Measurements from ENCODE around the gene NCOA1. TPM values are rescaled to one million over a fixed set of nuclear protein-coding genes. Genes with fewer than 3 reads are reported as not detected.

Gene NCOA1
- total and polyA plus RNA-seq, 4 donors, result 6.5 to 26.6 (median 16.3) TPM

GRCh38 chr2:24540011-24540477, 49.0 kb downstream of the NCOA1 start:
- H3K9me3 ChIP-seq (ENCODE audit: control insufficient read depth in 4 of 4, low read length in 3 of 4), result peaks cover 0 to 6% (median under 1%) of the 10 kb centered on the region in 4 donors
- 90% methylated on average over 2 of the region's 2 CpGs for WGBS
- no peaks in the 10 kb centered on the region for H3K27me3 ChIP-seq (ENCODE audit: control insufficient read depth in 4 of 4, insufficient read depth in 4 of 4, low read length in 3 of 4)
- TF ChIP-seq EGR1 (IDR thresholded peaks at IDR 0.05; ENCODE audit: low read depth in 2 of 2), result no peak
- no peak overlapping the region for H3K27ac ChIP-seq (ENCODE audit: low read depth in 1 of 2, low read length in 2 of 2)
- no peaks in the 10 kb centered on the region for H3K4me1 ChIP-seq (ENCODE audit: control insufficient read depth in 4 of 4, insufficient read depth in 4 of 4, low read length in 3 of 4)
- no peaks in the 10 kb centered on the region for H3K36me3 ChIP-seq (ENCODE audit: control insufficient read depth in 4 of 4, insufficient read depth in 3 of 4, low read depth in 1 of 4, low read length in 3 of 4)
- H3K4me3 ChIP-seq (ENCODE audit: low read depth in 1 of 3, low read length in 3 of 3), result no peak overlapping the region
- no peak for DNase-seq (ENCODE audit: low spot score)
- H3K9ac ChIP-seq (ENCODE audit: low read depth in 1 of 2, low read length in 2 of 2), result no peak overlapping the region

- Histone ChIP-seq H3K27me3 (ENCODE audit: control insufficient read depth in 4 of 4, insufficient read depth in 4 of 4, low read length in 3 of 4) (no peaks in the 10 kb centered on the region), H3K9me3 (ENCODE audit: control insufficient read depth in 4 of 4, low read length in 3 of 4) (peaks cover 0 to 6% (median under 1%) of the 10 kb centered on the region in 4 donors), H3K9ac (ENCODE audit: low read depth in 1 of 2, low read length in 2 of 2) (no peak overlapping the region), H3K4me3 (ENCODE audit: low read depth in 1 of 3, low read length in 3 of 3) (no peak overlapping the region), H3K36me3 (ENCODE audit: control insufficient read depth in 4 of 4, insufficient read depth in 3 of 4, low read depth in 1 of 4, low read length in 3 of 4) (no peaks in the 10 kb centered on the region), H3K27ac (ENCODE audit: low read depth in 1 of 2, low read length in 2 of 2) (no peak overlapping the region), H3K4me1 (ENCODE audit: control insufficient read depth in 4 of 4, insufficient read depth in 4 of 4, low read length in 3 of 4) (no peaks in the 10 kb centered on the region)
- DNase-seq (ENCODE audit: low spot score), result no peak
- TF ChIP-seq HNF4A (conservative IDR thresholded peaks at IDR 0.05), result no peak
- no peak for TF ChIP-seq MAX (IDR thresholded peaks at IDR 0.05)
Observed at GRCh38 chr2:24541621-24542020, 50.6 kb downstream of the NCOA1 start.

GRCh38 chr2:24542269-24542872, 51.3 kb downstream of the NCOA1 start:
- H3K4me3 ChIP-seq (ENCODE audit: low read depth in 1 of 3, low read length in 3 of 3), result no peak overlapping the region
- H3K27me3 ChIP-seq (ENCODE audit: control insufficient read depth in 4 of 4, insufficient read depth in 4 of 4, low read length in 3 of 4), result no peaks in the 10 kb centered on the region
- H3K9ac ChIP-seq (ENCODE audit: low read depth in 1 of 2, low read length in 2 of 2), result no peak overlapping the region
- H3K27ac ChIP-seq (ENCODE audit: low read depth in 1 of 2, low read length in 2 of 2), result no peak overlapping the region
- 97% methylated on average over 3 of the region's 3 CpGs for WGBS
- no peaks in the 10 kb centered on the region for H3K36me3 ChIP-seq (ENCODE audit: control insufficient read depth in 4 of 4, insufficient read depth in 3 of 4, low read depth in 1 of 4, low read length in 3 of 4)
- no peak for DNase-seq (ENCODE audit: low spot score)
- TF ChIP-seq JUND (IDR thresholded peaks at IDR 0.05), result no peak
- no peak for TF ChIP-seq RXRA (IDR thresholded peaks at IDR 0.05)
- TF ChIP-seq HNF4A (conservative IDR thresholded peaks at IDR 0.05), result no peak
- no peak for TF ChIP-seq EGR1 (IDR thresholded peaks at IDR 0.05; ENCODE audit: low read depth in 2 of 2)
- no peak for TF ChIP-seq FOXA2 (IDR thresholded peaks at IDR 0.05)
- TF ChIP-seq MAX (IDR thresholded peaks at IDR 0.05), result no peak
- TF ChIP-seq, protein P1, sequence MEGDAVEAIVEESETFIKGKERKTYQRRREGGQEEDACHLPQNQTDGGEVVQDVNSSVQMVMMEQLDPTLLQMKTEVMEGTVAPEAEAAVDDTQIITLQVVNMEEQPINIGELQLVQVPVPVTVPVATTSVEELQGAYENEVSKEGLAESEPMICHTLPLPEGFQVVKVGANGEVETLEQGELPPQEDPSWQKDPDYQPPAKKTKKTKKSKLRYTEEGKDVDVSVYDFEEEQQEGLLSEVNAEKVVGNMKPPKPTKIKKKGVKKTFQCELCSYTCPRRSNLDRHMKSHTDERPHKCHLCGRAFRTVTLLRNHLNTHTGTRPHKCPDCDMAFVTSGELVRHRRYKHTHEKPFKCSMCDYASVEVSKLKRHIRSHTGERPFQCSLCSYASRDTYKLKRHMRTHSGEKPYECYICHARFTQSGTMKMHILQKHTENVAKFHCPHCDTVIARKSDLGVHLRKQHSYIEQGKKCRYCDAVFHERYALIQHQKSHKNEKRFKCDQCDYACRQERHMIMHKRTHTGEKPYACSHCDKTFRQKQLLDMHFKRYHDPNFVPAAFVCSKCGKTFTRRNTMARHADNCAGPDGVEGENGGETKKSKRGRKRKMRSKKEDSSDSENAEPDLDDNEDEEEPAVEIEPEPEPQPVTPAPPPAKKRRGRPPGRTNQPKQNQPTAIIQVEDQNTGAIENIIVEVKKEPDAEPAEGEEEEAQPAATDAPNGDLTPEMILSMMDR (IDR thresholded peaks at IDR 0.05; ENCODE audit: low read depth, low read length, missing input control), result no peak
- no peak for TF ChIP-seq NR2F2 (IDR thresholded peaks at IDR 0.05)
- TF ChIP-seq YY1 (IDR thresholded peaks at IDR 0.05), result no peak
- no peak for TF ChIP-seq FOXA1 (IDR thresholded peaks at IDR 0.05)
- TF ChIP-seq, protein P2, sequence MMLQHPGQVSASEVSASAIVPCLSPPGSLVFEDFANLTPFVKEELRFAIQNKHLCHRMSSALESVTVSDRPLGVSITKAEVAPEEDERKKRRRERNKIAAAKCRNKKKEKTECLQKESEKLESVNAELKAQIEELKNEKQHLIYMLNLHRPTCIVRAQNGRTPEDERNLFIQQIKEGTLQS (IDR thresholded peaks at IDR 0.05), result no peak
- TF ChIP-seq, protein P3, sequence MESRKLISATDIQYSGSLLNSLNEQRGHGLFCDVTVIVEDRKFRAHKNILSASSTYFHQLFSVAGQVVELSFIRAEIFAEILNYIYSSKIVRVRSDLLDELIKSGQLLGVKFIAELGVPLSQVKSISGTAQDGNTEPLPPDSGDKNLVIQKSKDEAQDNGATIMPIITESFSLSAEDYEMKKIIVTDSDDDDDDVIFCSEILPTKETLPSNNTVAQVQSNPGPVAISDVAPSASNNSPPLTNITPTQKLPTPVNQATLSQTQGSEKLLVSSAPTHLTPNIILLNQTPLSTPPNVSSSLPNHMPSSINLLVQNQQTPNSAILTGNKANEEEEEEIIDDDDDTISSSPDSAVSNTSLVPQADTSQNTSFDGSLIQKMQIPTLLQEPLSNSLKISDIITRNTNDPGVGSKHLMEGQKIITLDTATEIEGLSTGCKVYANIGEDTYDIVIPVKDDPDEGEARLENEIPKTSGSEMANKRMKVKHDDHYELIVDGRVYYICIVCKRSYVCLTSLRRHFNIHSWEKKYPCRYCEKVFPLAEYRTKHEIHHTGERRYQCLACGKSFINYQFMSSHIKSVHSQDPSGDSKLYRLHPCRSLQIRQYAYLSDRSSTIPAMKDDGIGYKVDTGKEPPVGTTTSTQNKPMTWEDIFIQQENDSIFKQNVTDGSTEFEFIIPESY (IDR thresholded peaks at IDR 0.05), result no peak
- H3K9me3 ChIP-seq (ENCODE audit: control insufficient read depth in 4 of 4, low read length in 3 of 4), result peaks cover 0 to 6% (median under 1%) of the 10 kb centered on the region in 4 donors
- H3K4me1 ChIP-seq (ENCODE audit: control insufficient read depth in 4 of 4, insufficient read depth in 4 of 4, low read length in 3 of 4), result no peaks in the 10 kb centered on the region

Data from liver (tissue), 9 donors.